22Rv1 (cell line): ENCODE data around the gene TTN.

ENCODE experiments used
- CTCF ChIP-seq: fragments of 450-650 bp; IDR thresholded peaks from 2 replicates; pipeline ENCODE4 v1.5.1; 2017; ENCODE audit warnings: mild to moderate bottlenecking
- ZFX ChIP-seq: fragments of 450-650 bp; IDR thresholded peaks from 2 replicates; pipeline ENCODE4 v1.6.1; 2017; ENCODE audit warnings: antibody characterized with exemption, borderline replicate concordance

- TF ChIP-seq CTCF (no peak), ZFX (no peak)
These were observed 296.8 kb downstream of the TTN start for GRCh38 chr2:178510384-178510783.
